PC-3 (cell line): Measurements from ENCODE around the gene TEX44.

Experiments used
- EZH2 ChIP-seq: fragments of 300-600 bp; sonication (generic); IDR thresholded peaks from one replicate; pipeline ENCODE4 v1.6.1; 2017; ENCODE audit warnings: antibody characterized with exemption, mild to moderate bottlenecking, low read length; ENCODE audit not compliant: unreplicated experiment
- EZH2phosphoT487 ChIP-seq: fragments of 300-600 bp; sonication (generic); IDR thresholded peaks from 2 replicates; pipeline ENCODE4 v1.6.1; 2018; ENCODE audit warnings: mild to moderate bottlenecking, antibody characterized with exemption, low read length, borderline replicate concordance
- TF ChIP-seq, protein P1 (sequence below): fragments of 300-600 bp; sonication (generic); conservative IDR thresholded peaks from 2 replicates; pipeline ENCODE4 v1.5.1; 2017; ENCODE audit warnings: antibody characterized with exemption, low read depth, mild to moderate bottlenecking, low read length

DNA sequence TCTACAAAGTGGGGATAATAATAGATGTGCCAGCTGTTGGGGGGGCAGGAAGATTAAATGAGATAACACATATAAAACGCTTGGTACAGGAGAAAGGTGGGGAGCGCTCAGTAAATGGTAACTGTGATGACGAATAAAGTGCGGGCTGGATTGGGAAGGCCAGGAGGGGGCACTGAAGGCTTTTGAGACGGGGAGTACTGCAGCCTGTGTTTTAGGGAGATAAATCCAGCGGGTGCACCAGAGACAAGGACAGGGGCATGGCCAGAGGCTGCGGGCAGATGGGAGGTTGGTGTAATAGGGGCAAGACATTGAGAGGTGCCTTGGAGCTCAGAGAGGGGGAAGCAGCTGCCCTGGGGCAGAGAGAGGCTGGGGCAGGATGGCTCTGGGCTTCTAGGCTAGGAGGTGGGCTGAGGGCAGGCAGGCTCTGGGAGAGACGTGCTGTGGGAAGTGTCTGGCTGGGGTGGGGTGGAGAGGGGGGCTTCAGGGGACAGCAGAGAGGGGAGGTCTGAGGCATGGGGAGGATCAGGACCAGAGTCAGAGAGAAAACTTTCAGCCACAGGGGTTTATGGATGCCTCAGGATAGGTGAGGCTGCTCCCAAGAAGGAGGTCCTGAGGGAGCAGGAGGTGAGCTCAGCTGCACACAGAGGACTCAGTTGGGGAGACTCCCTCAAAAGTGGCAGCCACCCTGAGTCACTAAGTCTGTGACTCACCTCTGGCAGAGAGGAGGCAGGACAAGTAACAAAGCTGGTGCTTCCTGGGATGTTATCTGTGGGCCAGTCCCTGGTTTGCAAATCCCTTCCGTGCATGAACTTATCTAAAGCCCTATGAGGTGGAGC, 18.8 kb downstream of the TEX44 start:
- TF ChIP-seq, protein P1, sequence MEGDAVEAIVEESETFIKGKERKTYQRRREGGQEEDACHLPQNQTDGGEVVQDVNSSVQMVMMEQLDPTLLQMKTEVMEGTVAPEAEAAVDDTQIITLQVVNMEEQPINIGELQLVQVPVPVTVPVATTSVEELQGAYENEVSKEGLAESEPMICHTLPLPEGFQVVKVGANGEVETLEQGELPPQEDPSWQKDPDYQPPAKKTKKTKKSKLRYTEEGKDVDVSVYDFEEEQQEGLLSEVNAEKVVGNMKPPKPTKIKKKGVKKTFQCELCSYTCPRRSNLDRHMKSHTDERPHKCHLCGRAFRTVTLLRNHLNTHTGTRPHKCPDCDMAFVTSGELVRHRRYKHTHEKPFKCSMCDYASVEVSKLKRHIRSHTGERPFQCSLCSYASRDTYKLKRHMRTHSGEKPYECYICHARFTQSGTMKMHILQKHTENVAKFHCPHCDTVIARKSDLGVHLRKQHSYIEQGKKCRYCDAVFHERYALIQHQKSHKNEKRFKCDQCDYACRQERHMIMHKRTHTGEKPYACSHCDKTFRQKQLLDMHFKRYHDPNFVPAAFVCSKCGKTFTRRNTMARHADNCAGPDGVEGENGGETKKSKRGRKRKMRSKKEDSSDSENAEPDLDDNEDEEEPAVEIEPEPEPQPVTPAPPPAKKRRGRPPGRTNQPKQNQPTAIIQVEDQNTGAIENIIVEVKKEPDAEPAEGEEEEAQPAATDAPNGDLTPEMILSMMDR, result peak; percentile 26; the same call in 1 of the 2 replicates
- no peak for TF ChIP-seq EZH2
- no peak for TF ChIP-seq EZH2phosphoT487
